Measurements from ENCODE around the gene RGS19.
A peak's percentile ranks its signal among the peaks of the same experiment; 100 is the strongest.

Gene RGS19

GRCh38 chr20:64063389-64064144 is 15.8 kb downstream of the RGS19 start:
- no peak for DNase-seq (ENCODE audit: low read depth)

- peak; percentile 88 for DNase-seq (ENCODE audit: low read depth)
Observed at GRCh38 chr20:64062596-64063388, 16.5 kb downstream of the RGS19 start, which contains the start of gene TCEA2. Gene TCEA2, plus strand, starts transcription at chr20:64063198. Its CDS starts 115 bp downstream, at chr20:64063313.

GRCh38 chr20:64062276-64062595 is 17.1 kb downstream of the RGS19 start:
- no peak for DNase-seq (ENCODE audit: low read depth)

GRCh38 chr20:64058536-64058935 is 20.8 kb downstream of the RGS19 start:
- DNase-seq (ENCODE audit: low read depth), result no peak

- DNase-seq (ENCODE audit: low read depth), result peak; percentile 62
Observed at GRCh38 chr20:64057628-64058498, 21.5 kb downstream of the RGS19 start.

- no peak for DNase-seq (ENCODE audit: low read depth)
Observed at GRCh38 chr20:64056889-64057627, 22.3 kb downstream of the RGS19 start.

GRCh38 chr20:64056639-64056888 is 22.8 kb downstream of the RGS19 start:
- no peak for DNase-seq (ENCODE audit: low read depth)

- DNase-seq (ENCODE audit: low read depth), result no peak
Observed at GRCh38 chr20:64055893-64056638, 23.3 kb downstream of the RGS19 start.

- DNase-seq (ENCODE audit: low read depth), result no peak
Observed at GRCh38 chr20:64055396-64055892, 23.9 kb downstream of the RGS19 start.

- no peak for DNase-seq (ENCODE audit: low read depth)
Observed at GRCh38 chr20:64053841-64054661, 25.3 kb downstream of the RGS19 start.

- DNase-seq (ENCODE audit: low read depth), result no peak
Observed at GRCh38 chr20:64052987-64053840, 26.1 kb downstream of the RGS19 start.

- no peak for DNase-seq (ENCODE audit: low read depth)
Observed at GRCh38 chr20:64052326-64052722, 27.0 kb downstream of the RGS19 start.

GRCh38 chr20:64051561-64052325 is 27.6 kb downstream of the RGS19 start:
- no peak for DNase-seq (ENCODE audit: low read depth)

GRCh38 chr20:64051033-64051452 is 28.3 kb downstream of the RGS19 start:
- no peak for DNase-seq (ENCODE audit: low read depth)

GRCh38 chr20:64050261-64051032 is 28.9 kb downstream of the RGS19 start:
- DNase-seq (ENCODE audit: low read depth), result no peak

- no peak for DNase-seq (ENCODE audit: low read depth)
Observed at GRCh38 chr20:64049878-64050260, 29.4 kb downstream of the RGS19 start.

- no peak for DNase-seq (ENCODE audit: low read depth)
Observed at GRCh38 chr20:64049060-64049877, 30.0 kb downstream of the RGS19 start, which contains the start of gene SOX18. Gene SOX18, minus strand, starts transcription at chr20:64049639. Its CDS starts 123 bp downstream, at chr20:64049516.

All from stimulated activated CD8-positive, alpha-beta memory T cell treated with anti-CD3 and anti-CD28 coated beads, Interleukin-12 subunit alpha, Interleukin-12 subunit beta, amount 100 ng/mL, for 4 hours (primary cell).